ENCODE results near the gene DVL1.
"Not testable (repeated sequence)": the region's sequence is repeated elsewhere in the genome, so short reads cannot be mapped to it uniquely, and the experiment has no call there.

Gene DVL1

GRCh38 chr1:1349256-1350012, at the start of gene DVL1:
Gene DVL1 (minus strand): TSS chr1:1349418. CDS start chr1:1349065, 353 bp downstream.
- peak; percentile 32 for DNase-seq (ENCODE audit: low read depth, low spot score)

DNA sequence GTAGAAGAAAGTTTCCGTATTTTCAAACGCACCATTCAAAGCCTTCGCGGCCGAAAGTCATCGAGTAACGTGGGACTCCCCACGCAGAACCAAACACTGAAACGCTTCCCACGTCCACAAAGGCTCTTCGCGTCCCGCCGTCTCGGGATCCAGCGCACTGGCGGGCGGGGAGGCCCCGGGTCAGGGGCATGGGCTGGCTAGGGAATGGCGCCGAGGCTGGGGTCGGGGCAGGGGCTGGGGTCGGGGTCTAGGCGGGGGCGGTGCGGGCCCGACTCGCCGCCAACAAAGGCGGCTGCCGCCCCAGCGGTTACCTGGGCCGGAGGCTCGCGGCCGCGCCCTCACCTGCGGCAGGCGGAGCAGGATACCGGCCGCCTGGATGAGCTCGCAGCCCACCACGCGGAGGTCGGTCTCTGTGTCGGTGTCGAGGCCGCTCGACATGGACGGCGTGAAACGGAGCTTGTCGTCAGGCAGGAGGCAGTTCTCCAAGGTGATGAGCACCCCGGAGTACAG, 49.5 kb upstream of the DVL1 start:
- no peak for DNase-seq (ENCODE audit: low read depth, low spot score)

DNA sequence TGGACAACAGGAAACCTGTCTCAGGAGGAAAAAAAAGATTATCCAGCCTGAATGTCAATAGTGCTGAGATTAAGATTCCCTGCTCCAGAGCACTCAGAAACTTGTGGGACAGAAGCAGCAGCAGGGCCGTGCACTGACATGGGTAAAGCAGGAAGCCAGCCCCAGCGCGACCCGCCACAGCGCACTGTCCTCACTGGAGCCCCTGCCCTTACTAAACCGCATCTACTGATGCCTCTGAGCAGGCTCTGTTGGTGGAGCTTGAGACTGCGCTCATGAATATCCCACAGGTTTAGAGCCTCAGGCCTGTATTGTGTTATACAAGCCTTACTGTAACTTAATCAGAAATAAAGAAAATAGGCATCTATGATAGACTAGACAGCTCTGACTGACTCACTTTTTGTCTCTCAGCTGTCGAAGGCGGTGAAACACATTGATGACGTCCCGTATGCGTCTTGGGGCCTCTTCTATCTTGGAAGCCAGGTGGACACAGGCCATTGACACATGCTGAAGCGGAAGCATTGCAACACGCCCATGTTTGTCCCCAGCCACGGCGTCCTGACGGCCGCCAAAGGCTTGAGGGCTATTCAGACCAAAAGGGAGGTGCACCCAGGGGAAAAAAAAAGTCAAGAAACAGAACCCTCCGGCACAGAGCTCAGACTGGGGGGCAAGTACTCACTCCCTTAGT, 48.8 kb upstream of the DVL1 start:
- DNase-seq (ENCODE audit: low read depth, low spot score) = no peak

- no peak for DNase-seq (ENCODE audit: low read depth, low spot score)
Measured at GRCh38 chr1:1395166-1395565, 45.9 kb upstream of the DVL1 start.

DNA sequence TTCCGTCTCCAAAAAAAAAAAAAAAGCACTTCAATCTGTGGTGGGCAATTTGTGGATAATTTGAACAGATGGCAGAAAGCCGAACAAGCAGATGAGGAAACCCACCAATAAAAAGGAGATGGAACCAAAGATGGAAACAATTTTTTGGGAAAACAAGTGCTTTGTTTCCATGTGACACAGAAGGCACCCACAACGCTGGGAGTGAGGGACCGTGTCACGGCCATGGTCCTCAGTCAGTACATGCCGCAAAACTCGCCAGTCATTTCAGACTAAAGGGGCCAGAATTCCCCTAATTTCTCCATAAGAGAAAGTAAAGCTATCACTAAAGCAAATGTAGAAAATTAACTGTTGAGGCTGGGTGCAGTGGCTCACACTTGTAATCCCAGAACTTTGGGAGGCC, 44.9 kb upstream of the DVL1 start:
- no peak for DNase-seq (ENCODE audit: low read depth, low spot score)

DNA sequence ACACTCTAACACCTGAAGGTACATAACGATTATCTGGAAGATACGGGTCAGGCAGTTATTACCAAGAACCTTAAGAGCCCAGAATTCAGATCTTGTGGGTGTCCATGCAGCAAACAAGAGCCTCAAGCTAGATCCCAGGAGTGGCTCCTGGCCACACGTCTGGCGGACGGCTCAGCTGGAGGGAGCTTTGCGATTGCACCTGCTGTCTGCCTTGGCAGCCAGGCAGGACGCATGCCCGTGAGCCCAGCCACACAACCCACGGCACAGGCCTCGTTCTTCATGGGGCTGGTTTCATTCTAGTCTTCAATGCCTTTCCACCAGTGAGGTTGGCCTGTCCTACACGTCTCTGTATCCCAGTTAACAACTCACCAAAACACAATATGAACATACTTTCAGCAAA, 44.2 kb upstream of the DVL1 start:
- no peak for DNase-seq (ENCODE audit: low read depth, low spot score)

DNA sequence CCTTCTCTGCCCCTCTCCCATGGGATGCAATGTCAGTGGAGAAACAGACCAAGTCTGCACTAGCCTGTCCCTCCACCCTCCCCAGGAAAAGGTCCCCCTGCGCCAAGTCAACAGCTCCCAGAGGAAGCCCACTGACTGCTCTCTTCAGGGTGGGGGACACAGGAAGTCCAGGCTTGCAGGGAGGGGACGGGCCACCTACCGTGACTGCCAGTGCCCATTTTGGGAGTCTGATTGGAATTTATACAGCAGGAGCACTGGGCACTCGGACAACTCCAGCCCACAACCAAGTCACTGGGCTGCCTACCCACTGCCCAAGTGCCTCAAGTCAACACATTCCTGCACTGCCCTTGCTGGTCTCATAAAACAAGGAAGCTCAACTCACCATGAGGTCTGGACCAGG, 43.8 kb upstream of the DVL1 start:
- DNase-seq (ENCODE audit: low read depth, low spot score) = no peak

GRCh38 chr1:1391225-1391624, 42.0 kb upstream of the DVL1 start:
- DNase-seq (ENCODE audit: low read depth, low spot score) = no peak

- DNase-seq (ENCODE audit: low read depth, low spot score) = no peak
Measured at GRCh38 chr1:1390675-1391074, 41.5 kb upstream of the DVL1 start.

GRCh38 chr1:1388078-1388472, 38.9 kb upstream of the DVL1 start:
- DNase-seq (ENCODE audit: low read depth, low spot score) = no peak

- no peak for DNase-seq (ENCODE audit: low read depth, low spot score)
Measured at GRCh38 chr1:1387098-1388077, 38.2 kb upstream of the DVL1 start.

DNA sequence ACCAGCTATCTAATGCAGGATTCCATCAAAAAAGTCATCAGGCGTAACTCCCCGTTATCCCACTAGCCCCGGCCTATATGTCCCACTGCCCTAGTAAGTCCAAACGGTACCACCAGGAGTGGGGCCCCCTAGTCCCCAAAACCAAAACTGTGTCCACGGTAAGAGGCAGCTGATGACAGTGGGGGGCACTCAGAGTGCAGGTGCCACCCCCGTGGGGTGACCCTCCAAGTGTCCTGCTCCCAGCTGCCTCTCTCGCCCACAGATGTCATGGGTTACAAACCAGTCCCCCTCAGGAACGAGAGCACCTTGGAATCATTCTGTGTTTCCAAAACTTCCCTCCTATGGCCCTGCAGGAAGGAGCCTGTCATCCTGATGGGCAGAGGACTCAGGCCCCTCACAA, 36.7 kb upstream of the DVL1 start:
- DNase-seq (ENCODE audit: low read depth, low spot score) = no peak

- not testable (repeated sequence) for DNase-seq (ENCODE audit: low read depth, low spot score)
Measured at GRCh38 chr1:1385339-1385738, 36.1 kb upstream of the DVL1 start.

DNA sequence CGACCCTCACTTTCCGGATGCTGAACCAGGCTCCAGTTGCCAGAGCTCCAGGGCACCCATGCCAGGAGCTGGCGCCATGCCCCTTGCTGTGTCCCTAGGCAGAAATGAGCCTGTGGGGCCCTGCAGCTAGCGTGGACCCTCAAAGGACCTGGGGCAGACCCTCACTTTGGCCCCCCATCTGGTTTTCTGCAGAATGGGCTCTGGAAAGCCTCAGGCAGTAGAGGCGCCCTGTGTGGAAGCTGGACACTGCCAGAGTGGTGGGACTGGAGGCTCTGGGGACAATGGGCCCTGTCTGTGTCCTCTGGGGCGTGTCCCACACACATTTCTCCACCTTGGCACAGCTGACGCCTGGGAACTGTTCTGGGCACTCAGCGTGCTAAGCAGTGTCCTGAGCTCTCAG, 32.1 kb upstream of the DVL1 start:
- DNase-seq (ENCODE audit: low read depth, low spot score) = no peak

DNA sequence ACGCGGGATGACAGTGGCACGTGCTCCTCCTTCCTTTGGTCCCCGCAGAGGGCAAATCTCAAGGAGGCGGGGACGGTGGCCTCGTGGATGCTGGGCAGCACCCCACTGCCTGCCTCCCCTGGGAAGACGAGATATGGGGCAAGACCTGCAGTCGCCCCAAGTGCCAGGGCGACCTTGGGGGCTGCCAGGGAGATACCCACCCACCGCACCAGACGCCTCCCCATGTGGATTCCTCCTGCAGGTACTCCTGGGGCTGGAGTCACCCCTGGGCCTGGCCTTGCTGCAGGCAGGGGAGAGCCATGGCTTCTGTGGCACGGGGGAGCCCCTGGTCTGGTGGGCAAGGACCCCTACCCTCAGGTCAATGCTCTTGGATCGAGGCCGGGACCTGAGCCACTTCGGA, 31.6 kb upstream of the DVL1 start:
- DNase-seq (ENCODE audit: low read depth, low spot score) = no peak

- no peak for DNase-seq (ENCODE audit: low read depth, low spot score)
Measured at GRCh38 chr1:1377540-1378205, 28.5 kb upstream of the DVL1 start.

GRCh38 chr1:1376551-1377226, 27.5 kb upstream of the DVL1 start:
- no peak for DNase-seq (ENCODE audit: low read depth, low spot score)

DNA sequence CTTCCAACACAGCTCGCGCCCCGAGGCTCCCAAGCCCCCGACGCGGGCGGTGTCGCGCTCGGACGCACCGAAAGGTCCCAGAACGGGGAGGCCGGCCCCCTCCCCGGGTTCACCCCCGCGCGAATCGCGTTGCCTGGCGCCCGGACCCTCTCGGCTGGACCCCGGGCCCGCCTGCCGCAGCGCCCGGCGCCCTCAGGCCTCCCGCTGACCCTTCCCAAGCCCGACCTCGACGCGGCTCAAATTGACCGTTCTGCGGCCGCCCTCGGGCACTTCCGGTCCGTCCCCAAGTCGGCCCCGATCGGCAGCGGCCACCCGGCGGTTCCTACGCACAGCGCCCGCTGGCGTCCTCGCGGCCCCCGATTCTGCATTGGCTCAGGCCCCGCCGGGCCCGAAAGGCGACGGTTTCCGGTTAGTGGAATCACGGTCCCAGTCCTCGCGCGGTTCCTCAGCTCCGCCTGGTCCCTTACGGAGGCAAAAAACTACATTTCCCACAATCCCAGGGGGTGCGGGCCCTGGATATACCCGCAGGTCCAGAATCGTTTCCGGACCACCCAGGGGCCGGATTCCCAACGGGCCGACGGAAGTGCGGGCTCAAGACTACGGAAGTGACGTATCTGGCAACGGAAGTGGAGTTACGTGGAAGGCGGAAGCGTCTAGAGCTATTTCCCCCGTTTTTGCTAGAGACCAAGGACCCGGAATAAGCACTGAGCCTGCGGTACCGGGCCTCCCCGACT, 25.9 kb upstream of the DVL1 start, which contains the start of gene AURKAIP1:
Gene AURKAIP1, minus strand, starts transcription at position 279 of the 734 bp plus-strand sequence. CDS start 451 bp downstream, outside the sequence.
- DNase-seq (ENCODE audit: low read depth, low spot score) = peak; percentile 91

DNA sequence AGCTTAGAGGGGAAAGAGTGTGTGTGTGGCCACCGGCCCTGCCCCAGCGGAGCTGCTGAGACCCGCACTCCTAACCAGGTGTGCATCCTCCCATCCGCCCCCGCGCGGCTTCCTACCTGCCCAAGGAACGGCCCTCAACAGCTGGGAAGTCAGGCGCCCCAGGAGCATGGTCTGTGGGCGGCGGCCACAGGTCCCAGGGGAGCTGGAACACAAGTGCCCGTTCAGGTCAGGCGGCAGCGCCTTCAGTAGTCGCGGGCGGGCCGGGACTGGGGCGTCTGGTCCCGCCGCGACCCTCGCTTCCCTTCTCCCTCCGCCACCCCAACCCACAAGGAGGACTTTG, 25.3 kb upstream of the DVL1 start:
- DNase-seq (ENCODE audit: low read depth, low spot score) = no peak
